Spleen (tissue), 11 donors: Measurements from ENCODE around the gene KRT38. TPM values are rescaled to one million over a fixed set of nuclear protein-coding genes. Genes with fewer than 3 reads are reported as not detected.

Experiments used
- DNase-seq: peaks from one replicate; pipeline ENCODE4 v3.0.0-alpha.2; 2020
- H3K27ac ChIP-seq, 8 donors: fragments of 200-600 bp; sonication (generic) in 7 of 8; 1 replicate in 4 of 8; 2 replicates in 4 of 8; pipeline versions ENCODE4 v1.5.0 to v1.8.0; 2016 to 2021; ENCODE audit warnings: inconsistent platforms in 4 of 8, mild to moderate bottlenecking in 4 of 8, moderate library complexity in 1 of 8
- H3K27me3 ChIP-seq, 7 donors: fragments of 200-600 bp; sonication (generic) in 6 of 7; replicated peaks in 1 of 7; 1 replicate in 4 of 7; 2 replicates in 3 of 7; pipeline versions ENCODE4 v1.5.0 to v1.8.0; 2016 to 2021; ENCODE audit warnings: inconsistent platforms in 3 of 7, mild to moderate bottlenecking in 1 of 7
- H3K36me3 ChIP-seq, 6 donors: fragments of 200-600 bp; sonication (generic) in 5 of 6; 1 replicate in 4 of 6; 2 replicates in 2 of 6; pipeline versions ENCODE4 v1.5.0 to v1.8.0; 2016 to 2021; ENCODE audit warnings: inconsistent platforms in 2 of 6
- H3K4me1 ChIP-seq, 6 donors: fragments of 200-600 bp; sonication (generic) in 5 of 6; 1 replicate in 3 of 6; 2 replicates in 3 of 6; pipeline versions ENCODE4 v1.5.0 to v1.8.0; 2016 to 2021; ENCODE audit warnings: inconsistent platforms in 3 of 6
- H3K4me3 ChIP-seq, 8 donors: fragments of 200-600 bp; sonication (generic) in 7 of 8; 1 replicate in 4 of 8; 2 replicates in 4 of 8; pipeline versions ENCODE4 v1.5.0 to v1.8.0; 2016 to 2021; ENCODE audit warnings: inconsistent platforms in 4 of 8, mild to moderate bottlenecking in 4 of 8, moderate library complexity in 2 of 8
- H3K9me3 ChIP-seq, 8 donors: fragments of 200-600 bp; sonication (generic) in 7 of 8; 1 replicate in 4 of 8; 2 replicates in 4 of 8; pipeline versions ENCODE4 v1.5.0 to v1.8.0; 2016 to 2021; ENCODE audit warnings: inconsistent platforms in 4 of 8
- POLR2A ChIP-seq, 3 donors: fragments of 450-650 bp; IDR thresholded peaks; one replicate each; pipeline ENCODE4 v1.5.1; 2017; ENCODE audit warnings: antibody characterized with exemption in 3 of 3, mild to moderate bottlenecking in 1 of 3
- POLR2AphosphoS5 ChIP-seq, 3 donors: sonication (generic); formaldehyde crosslinking; IDR thresholded peaks; one replicate each; pipeline ENCODE4 v1.5.1; 2017; ENCODE audit warnings: antibody characterized with exemption in 3 of 3
- WGBS, 5 donors: extraction: QIAGEN DNeasy Blood & Tissue Kit in 3 of 5; methylation state at CpG; one replicate each; pipeline versions ENCODE4 v1.1.5 to v1.1.7; 2013 to 2018; 5-methylcytosine and 5-hydroxymethylcytosine counted together
- intact Hi-C: fragments of 100-400 bp; cut with DNase I; formaldehyde crosslinking; loops from one replicate; pipeline ENCODE4 v1.15.0; 2023; ENCODE audit warnings: low total_unique reads
- polyA plus RNA-seq, 3 donors: library from polyadenylated mRNA; stranded (reverse); fragments of 200-250 nt; gene quantifications; one replicate each; pipeline ENCODE4 v1.2.1, GENCODE V29; 2013
- total RNA-seq, 7 donors: library from RNA; depleted of rRNA in 3 of 7; stranded (reverse); fragments of >200 nt in 3 of 7; fragmentation: NEBNext Ultra II Directional in 4 of 7; extraction: Animal tissue kit (Norgen Biotek cat#: 25700) in 4 of 7; gene quantifications; one replicate each; pipeline versions ENCODE4 v1.1.0 to v1.2.1, GENCODE V29; 2016 to 2021
- TF ChIP-seq, protein P1 (sequence below), 11 experiments: fragments of 200-600 bp in 7 of 11; fragments of 450-650 bp in 4 of 11; sonication (generic) in 4 of 11; IDR thresholded peaks in 8 of 11; conservative IDR thresholded peaks in 3 of 11; 1 replicate in 7 of 11; 2 replicates in 4 of 11; pipeline versions ENCODE4 v1.4.0 to v1.8.0; 2016 to 2021; ENCODE audit warnings: antibody characterized with exemption in 11 of 11, inconsistent platforms in 4 of 11, mild to moderate bottlenecking in 1 of 11
- donor health status: healthy with polysubstance abuse.
- donor health status: DM: no; HTN: no; CAD: no; lungs with moderate emphysema.
- donor health status: DM: no; HTN: no; CAD: no.
- donor health status: Bipolar disorder and iron deficiency.
- donor health status: healthy.
- donor health status: DM: no; HTN: no; CAD: no.
- donor health status: DM: yes; HTN: yes; CAD: no.

KRT38 gene
- total and polyA plus RNA-seq, 10 donors: 0.26 to 0.39 TPM; not detected in 8

DNA sequence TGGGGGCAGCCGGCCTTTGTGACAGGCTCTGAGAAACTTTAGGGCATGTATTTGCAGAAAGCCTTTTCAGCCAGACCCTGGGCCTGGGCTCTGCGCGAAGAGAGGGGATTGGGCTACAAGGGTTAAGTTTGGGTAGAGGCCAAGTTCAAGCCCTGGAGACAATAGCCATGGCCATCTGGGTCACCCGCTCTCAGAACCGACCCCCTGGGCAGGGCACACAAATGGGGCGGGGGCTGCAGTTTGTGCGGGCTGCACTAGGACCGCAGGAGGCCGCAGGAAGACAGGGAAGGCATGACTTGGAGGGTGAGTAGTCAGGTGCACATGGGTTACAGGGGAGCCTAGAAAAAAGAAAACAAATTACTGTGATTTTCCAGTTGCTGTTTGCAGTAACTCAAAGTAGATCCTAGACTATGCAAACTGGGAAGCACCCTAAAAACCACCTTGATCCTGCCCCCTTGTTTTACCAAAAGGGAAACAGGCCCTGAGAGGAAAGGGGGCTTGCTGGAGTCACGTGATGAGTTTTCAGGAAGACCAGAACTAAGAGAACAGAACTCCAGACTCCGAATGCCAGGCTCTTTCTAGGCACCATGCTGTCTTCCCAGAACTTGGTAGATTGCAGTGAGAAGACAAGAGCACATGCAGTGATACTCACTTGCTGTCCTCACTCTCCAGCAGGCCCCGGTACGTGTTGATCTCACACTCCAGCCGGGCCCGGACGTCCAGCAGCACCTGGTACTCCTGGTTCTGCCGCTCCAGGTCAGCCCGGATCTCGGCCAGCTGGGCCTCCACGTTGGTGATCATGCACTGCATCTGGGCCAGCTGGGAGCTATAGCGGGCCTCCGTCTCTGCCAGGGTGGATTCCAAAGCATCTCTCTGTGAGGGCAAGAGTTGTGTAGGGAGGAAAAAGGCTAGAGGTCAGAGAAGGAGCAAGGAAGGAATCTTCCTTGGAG lies 36.4 kb upstream of the KRT38 start:
- TF ChIP-seq, protein P1, sequence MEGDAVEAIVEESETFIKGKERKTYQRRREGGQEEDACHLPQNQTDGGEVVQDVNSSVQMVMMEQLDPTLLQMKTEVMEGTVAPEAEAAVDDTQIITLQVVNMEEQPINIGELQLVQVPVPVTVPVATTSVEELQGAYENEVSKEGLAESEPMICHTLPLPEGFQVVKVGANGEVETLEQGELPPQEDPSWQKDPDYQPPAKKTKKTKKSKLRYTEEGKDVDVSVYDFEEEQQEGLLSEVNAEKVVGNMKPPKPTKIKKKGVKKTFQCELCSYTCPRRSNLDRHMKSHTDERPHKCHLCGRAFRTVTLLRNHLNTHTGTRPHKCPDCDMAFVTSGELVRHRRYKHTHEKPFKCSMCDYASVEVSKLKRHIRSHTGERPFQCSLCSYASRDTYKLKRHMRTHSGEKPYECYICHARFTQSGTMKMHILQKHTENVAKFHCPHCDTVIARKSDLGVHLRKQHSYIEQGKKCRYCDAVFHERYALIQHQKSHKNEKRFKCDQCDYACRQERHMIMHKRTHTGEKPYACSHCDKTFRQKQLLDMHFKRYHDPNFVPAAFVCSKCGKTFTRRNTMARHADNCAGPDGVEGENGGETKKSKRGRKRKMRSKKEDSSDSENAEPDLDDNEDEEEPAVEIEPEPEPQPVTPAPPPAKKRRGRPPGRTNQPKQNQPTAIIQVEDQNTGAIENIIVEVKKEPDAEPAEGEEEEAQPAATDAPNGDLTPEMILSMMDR (IDR thresholded peaks at IDR 0.05 in 8 of 11, conservative IDR thresholded peaks at IDR 0.05 in 3 of 11): no peak
- TF ChIP-seq POLR2A (IDR thresholded peaks at IDR 0.05) (no peak), POLR2AphosphoS5 (IDR thresholded peaks at IDR 0.05) (no peak)
- intact Hi-C loops: no loop called here
- H3K9me3 ChIP-seq: peaks cover 0 to 5% (median 0%) of the 10 kb centered on the region in 8 donors
- 82 to 91% (median 84%) methylated on average over 20 to 22 of the region's 22 CpGs for WGBS, 5 donors
- peaks cover 0 to 9% (median 4%) of the 10 kb centered on the region in 6 donors for H3K4me1 ChIP-seq
- DNase-seq: no peak
- H3K4me3 ChIP-seq: no peak overlapping the region
- peaks cover 0 to 5% (median 0%) of the 10 kb centered on the region in 7 donors for H3K27me3 ChIP-seq
- H3K27ac ChIP-seq: no peak overlapping the region
- H3K36me3 ChIP-seq: no peaks in the 10 kb centered on the region

DNA sequence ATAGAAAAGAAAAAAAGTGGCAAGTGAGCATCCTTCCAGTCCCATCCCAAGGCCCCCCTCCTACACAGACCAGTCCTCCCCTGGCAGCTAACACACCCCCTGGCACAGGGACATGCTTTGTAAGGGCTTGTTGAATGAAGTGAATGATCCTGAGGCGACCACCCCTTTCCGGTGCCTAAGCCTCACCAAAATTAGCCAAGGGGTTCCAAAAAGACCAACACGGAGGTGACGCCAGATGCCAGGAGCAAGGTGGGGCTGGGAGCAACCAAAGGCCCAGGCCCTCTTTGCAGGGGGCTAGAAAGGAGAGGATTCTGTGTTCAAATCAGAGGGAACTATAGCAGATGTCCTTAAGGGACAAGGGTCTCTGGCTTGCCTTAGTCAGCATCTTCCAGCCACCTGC lies 34.6 kb upstream of the KRT38 start:
- peaks cover 0 to 7% (median 0%) of the 10 kb centered on the region in 7 donors for H3K27me3 ChIP-seq
- 83 to 95% (median 93%) methylated on average over 4 of the region's 4 CpGs for WGBS, 5 donors
- H3K4me3 ChIP-seq: no peak overlapping the region
- H3K27ac ChIP-seq: no peak overlapping the region
- intact Hi-C loops: no loop called here
- TF ChIP-seq, protein P1 (IDR thresholded peaks at IDR 0.05 in 8 of 11, conservative IDR thresholded peaks at IDR 0.05 in 3 of 11): no peak
- TF ChIP-seq POLR2A (IDR thresholded peaks at IDR 0.05) (no peak), POLR2AphosphoS5 (IDR thresholded peaks at IDR 0.05) (no peak)
- H3K4me1 ChIP-seq: peaks cover 0 to 9% (median 4%) of the 10 kb centered on the region in 6 donors
- H3K9me3 ChIP-seq: peaks cover 0 to 8% (median 0%) of the 10 kb centered on the region in 8 donors
- no peak for DNase-seq
- H3K36me3 ChIP-seq: no peaks in the 10 kb centered on the region

DNA sequence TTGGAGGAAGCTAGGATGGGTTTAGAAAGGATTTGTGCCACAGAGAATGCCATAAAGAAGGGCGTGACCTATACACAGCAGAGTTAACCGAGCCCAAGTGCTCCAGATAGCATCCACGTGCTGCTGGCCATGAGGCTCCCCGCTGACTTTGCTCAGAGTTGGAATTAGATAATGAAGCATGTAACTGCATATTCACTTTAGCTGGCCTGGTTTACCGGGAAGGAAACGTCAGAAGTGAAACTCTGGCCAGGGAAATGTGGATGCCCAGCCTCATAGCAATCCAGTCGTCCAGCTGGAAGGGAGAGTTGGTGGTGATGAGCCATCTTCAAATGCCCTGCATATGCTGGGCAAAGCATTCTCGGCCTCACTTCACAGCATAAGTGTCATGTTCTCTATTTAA lies 34.1 kb upstream of the KRT38 start:
- no peak overlapping the region for H3K27ac ChIP-seq
- no peak for DNase-seq
- TF ChIP-seq, protein P1 (IDR thresholded peaks at IDR 0.05 in 8 of 11, conservative IDR thresholded peaks at IDR 0.05 in 3 of 11): no peak
- TF ChIP-seq POLR2A (IDR thresholded peaks at IDR 0.05): no peak
- TF ChIP-seq POLR2AphosphoS5 (IDR thresholded peaks at IDR 0.05): no peak

DNA sequence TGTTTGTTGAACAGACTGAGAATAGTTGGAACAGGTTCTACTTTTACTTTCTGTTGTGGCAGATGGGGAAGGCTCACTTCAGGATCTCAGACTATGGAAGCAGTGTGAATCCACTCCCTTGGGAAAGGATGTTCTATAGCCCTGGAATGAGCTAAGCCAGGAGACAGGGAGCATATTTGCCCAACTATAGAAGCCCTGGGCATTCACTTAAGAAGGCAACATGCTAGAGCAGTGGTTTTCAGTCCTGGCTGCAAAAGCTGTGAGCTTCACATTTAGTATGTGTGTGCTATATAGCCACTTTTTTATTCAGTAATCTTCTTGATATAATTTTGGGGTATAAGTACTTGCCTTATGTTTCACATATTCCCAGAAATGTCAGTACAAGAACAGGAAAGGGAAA lies 27.6 kb upstream of the KRT38 start:
- DNase-seq: no peak
- H3K27ac ChIP-seq: no peak overlapping the region
- intact Hi-C loops: no loop called here
- H3K9me3 ChIP-seq: peaks cover 0 to 22% (median 6%) of the 10 kb centered on the region in 8 donors
- H3K36me3 ChIP-seq: no peaks in the 10 kb centered on the region
- H3K4me1 ChIP-seq: no peaks in the 10 kb centered on the region
- H3K4me3 ChIP-seq: no peak overlapping the region
- H3K27me3 ChIP-seq: peaks cover 0 to 30% (median 0%) of the 10 kb centered on the region in 7 donors
- TF ChIP-seq POLR2AphosphoS5 (IDR thresholded peaks at IDR 0.05): no peak
- no peak for TF ChIP-seq POLR2A (IDR thresholded peaks at IDR 0.05)
- TF ChIP-seq, protein P1 (IDR thresholded peaks at IDR 0.05 in 8 of 11, conservative IDR thresholded peaks at IDR 0.05 in 3 of 11): no peak

More for the DNA sequence above, 34.1 kb upstream of the KRT38 start:
- intact Hi-C loops: no loop called here
- peaks cover 0 to 7% (median 0%) of the 10 kb centered on the region in 7 donors for H3K27me3 ChIP-seq
- H3K4me1 ChIP-seq: peaks cover 0 to 6% (median 3%) of the 10 kb centered on the region in 6 donors
- 77 to 81% (median 79%) methylated on average over 8 of the region's 8 CpGs for WGBS, 5 donors
- peaks cover 0 to 8% (median 0%) of the 10 kb centered on the region in 8 donors for H3K9me3 ChIP-seq
- H3K36me3 ChIP-seq: no peaks in the 10 kb centered on the region
- no peak overlapping the region for H3K4me3 ChIP-seq
